HG02642 (cell line): ENCODE measurements around the gene DPF1.

ENCODE experiments used
- ATAC-seq: cut with Tn5 transposase; IDR thresholded peaks from one replicate; pipeline ENCODE4 v1.9.1; 2021; ENCODE audit warnings: mild to moderate bottlenecking; ENCODE audit not compliant: unreplicated experiment, poor library complexity

DPF1 gene

GRCh38 chr19:38202504-38202903, 21.5 kb downstream of the DPF1 start:
- ATAC-seq, result no peak

GRCh38 chr19:38201731-38202130, 22.3 kb downstream of the DPF1 start:
- ATAC-seq, result no peak

GRCh38 chr19:38199340-38199739, 24.7 kb downstream of the DPF1 start:
- ATAC-seq, result no peak

- ATAC-seq, result no peak
Observed at GRCh38 chr19:38197937-38198704, 25.9 kb downstream of the DPF1 start.

GRCh38 chr19:38196948-38197656, 26.9 kb downstream of the DPF1 start:
- no peak for ATAC-seq

- no peak for ATAC-seq
Observed at GRCh38 chr19:38196245-38196837, 27.7 kb downstream of the DPF1 start.

- ATAC-seq, result no peak
Observed at GRCh38 chr19:38195237-38195636, 28.8 kb downstream of the DPF1 start.

GRCh38 chr19:38194061-38194701, 29.8 kb downstream of the DPF1 start:
- ATAC-seq, result no peak

GRCh38 chr19:38193445-38193844, 30.6 kb downstream of the DPF1 start:
- no peak for ATAC-seq

- no peak for ATAC-seq
Observed at GRCh38 chr19:38191747-38192146, 32.3 kb downstream of the DPF1 start.

- ATAC-seq, result no peak
Observed at GRCh38 chr19:38190793-38191192, 33.2 kb downstream of the DPF1 start.

GRCh38 chr19:38190061-38190460, 34.0 kb downstream of the DPF1 start:
- ATAC-seq, result no peak

GRCh38 chr19:38185562-38185961, 38.5 kb downstream of the DPF1 start:
- ATAC-seq, result no peak

- ATAC-seq, result no peak
Observed at GRCh38 chr19:38184815-38185214, 39.2 kb downstream of the DPF1 start.

GRCh38 chr19:38183251-38183897, 40.6 kb downstream of the DPF1 start:
- ATAC-seq, result no peak

- ATAC-seq, result no peak
Observed at GRCh38 chr19:38182536-38183210, 41.3 kb downstream of the DPF1 start.

- ATAC-seq, result no peak
Observed at GRCh38 chr19:38180071-38180470, 44.0 kb downstream of the DPF1 start.

- ATAC-seq, result no peak
Observed at GRCh38 chr19:38175422-38175821, 48.6 kb downstream of the DPF1 start.

GRCh38 chr19:38173291-38174041, 50.6 kb downstream of the DPF1 start:
- ATAC-seq, result no peak
